CD4-positive, alpha-beta T cell treated with Interleukin-2 at 100 ng/mL for 4 hours (primary cell): ENCODE data around the gene FRMD4A.
"Not testable (repeated sequence)": the region's sequence is repeated elsewhere in the genome, so short reads cannot be mapped to it uniquely, and the experiment has no call there.

Experiments used
- DNase-seq: peaks from one replicate; pipeline ENCODE4 v3.0.0-alpha.2; 2020; ENCODE audit warnings: low spot score

Gene FRMD4A

GRCh38 chr10:13720699-13721098, 610.0 kb downstream of the FRMD4A start:
- DNase-seq = no peak

DNA sequence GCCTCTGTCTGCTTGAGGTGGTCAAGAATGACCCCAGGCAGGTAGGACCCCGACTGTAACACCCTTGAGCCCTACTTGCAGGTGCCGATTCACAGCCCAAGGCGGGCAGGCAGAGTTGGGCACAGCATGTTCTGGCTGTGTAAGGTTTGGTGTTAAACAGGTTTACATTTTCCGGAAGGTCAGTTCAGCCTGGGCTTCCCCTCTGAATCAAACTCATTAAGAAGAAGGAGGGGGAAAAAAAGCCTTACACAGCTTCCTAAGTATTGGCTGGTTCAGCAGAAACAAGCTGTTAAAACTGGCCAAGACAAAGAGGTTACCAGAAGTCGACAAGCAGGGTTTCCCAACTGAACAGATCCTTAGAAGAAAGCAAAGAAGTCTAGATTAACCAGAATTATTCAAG, 611.3 kb downstream of the FRMD4A start:
- no peak for DNase-seq

DNA sequence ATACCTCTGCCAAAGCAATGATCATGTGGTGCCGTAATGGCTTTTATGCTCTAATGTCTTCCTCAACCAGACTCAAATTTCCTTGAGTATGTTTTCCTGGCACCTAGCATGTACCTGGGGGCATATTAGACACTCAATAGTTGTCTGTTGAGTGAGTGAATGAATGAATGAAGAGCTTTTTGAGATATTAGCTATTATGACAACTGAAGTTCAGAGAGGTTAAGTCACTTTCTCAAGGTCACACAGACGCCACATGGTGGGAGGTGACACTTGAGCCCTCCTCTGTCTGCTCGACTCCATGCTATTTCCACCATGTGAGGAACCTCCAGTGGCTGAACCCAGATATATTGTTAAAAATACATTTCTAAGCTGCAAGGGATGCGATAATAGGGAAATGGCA, 611.9 kb downstream of the FRMD4A start:
- DNase-seq = no peak

DNA sequence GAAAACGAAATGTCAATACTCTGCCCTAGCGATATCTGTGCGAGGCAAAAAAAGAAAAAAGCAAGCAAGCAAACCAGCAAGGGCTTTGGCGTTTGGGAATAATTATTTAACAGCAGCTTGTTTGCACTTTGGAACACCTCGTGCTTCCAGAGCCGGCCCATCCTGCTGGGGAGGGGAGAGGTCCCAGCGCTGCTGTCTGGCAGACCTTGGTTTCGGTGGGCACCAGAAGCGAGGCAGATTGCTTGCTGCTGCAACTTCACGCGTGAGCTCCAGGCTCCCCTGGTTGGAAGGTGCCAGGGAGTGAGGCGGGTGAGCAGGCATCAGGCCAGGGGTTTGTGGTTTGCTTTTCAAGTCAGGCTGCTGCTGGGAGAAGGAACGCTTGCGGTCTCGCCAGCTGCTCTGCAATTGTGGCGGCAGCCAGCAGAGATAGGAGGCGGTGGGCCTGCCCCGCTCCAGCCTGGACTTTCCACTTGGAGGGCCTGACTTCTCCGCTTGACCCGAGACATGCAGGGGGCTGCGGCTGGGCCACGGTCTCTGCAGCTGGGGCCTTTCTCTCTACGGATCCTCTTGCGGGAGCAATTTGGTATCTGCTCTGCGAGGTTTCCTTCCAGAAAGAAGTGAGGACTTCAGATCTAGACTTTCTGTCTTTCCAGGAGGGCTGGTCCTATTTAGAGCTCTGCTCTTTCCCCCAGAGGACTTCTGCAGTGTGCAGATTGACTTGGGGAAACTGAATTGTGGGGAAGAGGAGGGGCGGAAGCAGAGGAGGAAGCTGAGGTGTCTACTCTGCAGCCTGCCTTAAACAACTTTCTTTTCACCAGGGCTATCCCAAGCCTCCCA, 612.6 kb downstream of the FRMD4A start:
- peak; percentile 3 for DNase-seq

DNA sequence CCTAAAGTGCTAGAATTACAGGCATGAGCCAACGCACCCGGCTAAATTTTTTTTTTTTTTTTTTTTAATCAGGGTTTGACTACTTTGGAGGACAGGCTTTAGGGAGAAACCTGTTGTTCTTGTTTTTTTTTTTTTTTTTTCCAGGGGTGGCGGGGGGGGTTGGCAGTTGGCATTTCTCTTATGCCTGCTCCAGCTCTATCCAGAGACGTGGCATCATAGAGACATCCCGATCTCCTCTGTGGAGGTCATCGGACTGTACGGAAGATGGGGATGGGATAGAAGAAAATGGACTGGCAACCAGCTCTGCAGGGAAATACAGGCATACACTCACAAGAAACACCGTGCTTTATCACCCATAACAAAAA, 613.2 kb downstream of the FRMD4A start:
- DNase-seq = no peak

- no peak for DNase-seq
Measured at GRCh38 chr10:13716081-13717071, 614.3 kb downstream of the FRMD4A start.

DNA sequence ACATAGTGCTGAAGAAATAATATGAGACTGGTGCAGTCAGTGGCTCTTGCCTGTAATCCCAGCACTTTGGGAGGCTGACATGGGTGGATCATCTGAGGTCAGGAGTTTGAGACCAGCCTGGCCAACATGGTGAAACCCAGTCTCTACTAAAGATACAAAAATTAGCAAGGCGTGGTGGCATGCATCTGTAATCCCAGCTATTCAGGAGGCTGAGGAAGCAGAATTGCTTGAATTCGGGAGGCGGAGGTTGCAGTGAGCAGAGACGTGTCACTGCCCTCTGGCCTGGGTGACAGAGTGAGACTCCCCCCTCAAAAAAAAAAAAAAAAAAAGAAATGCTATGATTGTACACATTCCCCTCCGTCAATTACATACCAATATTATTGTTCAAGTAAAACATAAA, 615.1 kb downstream of the FRMD4A start:
- not testable (repeated sequence) for DNase-seq

DNA sequence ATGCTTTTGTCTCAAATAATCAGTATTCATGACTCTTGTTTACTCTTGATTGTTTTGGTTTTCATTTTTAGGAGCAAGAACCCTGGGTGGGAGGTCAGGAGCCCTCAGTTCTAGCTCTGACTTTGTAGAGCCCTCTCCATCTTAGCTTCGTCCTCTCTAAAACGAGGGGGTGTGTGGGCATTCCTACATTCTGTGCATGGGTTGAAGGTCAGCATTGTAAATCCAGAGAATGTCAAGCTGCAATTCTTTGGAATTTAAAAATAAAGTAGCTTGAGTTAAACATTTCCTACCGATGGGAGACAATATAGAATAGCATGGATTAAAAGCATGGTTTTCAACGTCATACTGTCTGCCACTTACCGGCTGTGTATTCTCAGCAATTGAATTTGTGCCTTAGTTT, 615.6 kb downstream of the FRMD4A start:
- no peak for DNase-seq

GRCh38 chr10:13712837-13713581, 617.7 kb downstream of the FRMD4A start:
- DNase-seq = peak; percentile 3

GRCh38 chr10:13712476-13712836, 618.3 kb downstream of the FRMD4A start:
- DNase-seq = no peak

GRCh38 chr10:13711291-13711690, 619.4 kb downstream of the FRMD4A start:
- DNase-seq = no peak

GRCh38 chr10:13709931-13710650, 620.6 kb downstream of the FRMD4A start:
- DNase-seq = no peak

DNA sequence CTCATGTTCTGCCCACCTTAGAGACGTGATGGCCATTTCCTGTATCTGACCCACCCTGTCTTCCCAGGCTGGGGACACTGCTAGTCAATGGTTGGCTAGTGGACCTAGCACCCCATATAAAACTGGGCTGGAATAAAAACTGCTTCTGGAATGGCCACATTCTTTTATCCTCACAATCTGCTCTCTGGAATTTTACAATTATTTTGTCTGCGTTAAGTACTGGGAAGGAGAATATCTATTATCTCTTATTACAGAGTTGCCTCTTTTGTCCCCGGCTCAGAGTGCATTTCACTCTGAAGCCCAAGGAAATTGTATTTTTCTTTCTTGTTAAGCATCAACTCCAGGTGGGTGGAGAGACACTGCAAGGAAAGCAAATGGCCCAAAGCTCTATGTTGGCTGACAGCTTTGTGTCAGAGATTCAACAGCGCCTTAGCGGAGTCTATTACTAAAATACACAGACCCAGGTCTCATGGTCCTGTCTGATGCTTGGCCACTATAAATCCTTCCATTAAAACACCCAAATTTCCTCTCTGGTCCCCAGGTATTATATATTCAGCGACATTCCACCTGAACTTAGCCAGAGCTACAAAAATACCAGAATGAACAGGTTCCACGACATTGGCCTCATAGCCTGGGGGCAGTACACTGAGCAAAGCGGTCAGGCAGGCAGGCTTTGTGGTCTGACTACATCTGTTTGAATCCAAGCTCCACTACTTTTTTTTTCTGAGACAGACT, 622.3 kb downstream of the FRMD4A start:
- DNase-seq = no peak

DNA sequence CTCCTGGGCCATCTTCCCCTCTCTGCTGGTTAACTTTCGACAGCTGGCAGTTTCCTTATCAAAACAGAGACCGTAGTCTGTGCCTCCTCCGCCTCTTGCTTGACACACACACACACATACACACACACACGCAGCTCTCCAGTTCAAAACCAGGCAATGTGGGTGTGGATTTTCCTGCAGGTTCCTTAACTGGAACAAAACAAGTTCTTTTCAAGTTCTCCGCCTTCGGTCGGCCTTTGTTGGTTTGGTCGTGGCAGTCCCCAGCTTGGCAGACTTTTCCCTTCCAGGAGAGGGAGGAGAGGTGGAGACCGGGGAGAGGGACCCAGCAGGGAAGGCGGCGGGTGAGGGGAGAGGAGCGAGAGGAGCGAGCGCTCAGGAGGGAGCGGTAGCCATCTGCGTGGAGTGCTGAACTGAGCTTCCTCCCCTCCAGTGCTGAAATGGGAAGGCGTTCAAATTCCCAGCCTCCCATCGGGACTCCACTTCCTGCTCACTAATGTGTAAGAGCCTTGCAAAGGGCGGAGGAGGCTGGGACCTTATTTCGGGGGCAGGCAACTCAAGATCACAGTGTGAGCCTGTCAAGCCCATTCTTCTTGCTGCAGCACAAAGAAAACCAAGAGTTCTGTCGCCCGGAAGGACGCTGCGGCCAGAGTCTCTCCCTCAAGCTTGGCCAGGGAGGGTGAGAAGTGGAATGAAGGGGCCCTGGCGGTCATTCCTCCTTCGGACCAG, 623.4 kb downstream of the FRMD4A start:
- DNase-seq = peak; percentile 5

GRCh38 chr10:13706604-13707003, 624.1 kb downstream of the FRMD4A start:
- DNase-seq = no peak

DNA sequence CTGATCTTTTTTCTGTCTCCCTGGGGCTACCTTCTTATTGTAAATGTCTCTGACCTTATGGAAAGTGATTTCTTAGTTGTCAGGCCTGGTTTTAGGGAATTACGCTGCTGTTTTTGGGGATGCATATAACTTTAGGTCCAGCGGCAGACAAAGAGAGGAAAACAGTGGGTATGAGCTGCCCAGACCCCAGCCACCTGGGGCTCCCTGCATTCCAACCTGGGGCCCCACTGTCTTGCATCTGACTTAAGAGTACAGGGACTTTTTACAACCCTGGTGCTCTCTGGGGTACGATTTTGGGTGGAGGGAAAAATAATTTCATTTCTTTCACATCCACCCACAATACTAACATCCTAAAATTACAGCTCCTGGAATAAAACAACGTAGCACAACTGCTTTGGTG, 624.5 kb downstream of the FRMD4A start:
- DNase-seq = no peak

- DNase-seq = no peak
Measured at GRCh38 chr10:13705526-13706174, 625.1 kb downstream of the FRMD4A start.

DNA sequence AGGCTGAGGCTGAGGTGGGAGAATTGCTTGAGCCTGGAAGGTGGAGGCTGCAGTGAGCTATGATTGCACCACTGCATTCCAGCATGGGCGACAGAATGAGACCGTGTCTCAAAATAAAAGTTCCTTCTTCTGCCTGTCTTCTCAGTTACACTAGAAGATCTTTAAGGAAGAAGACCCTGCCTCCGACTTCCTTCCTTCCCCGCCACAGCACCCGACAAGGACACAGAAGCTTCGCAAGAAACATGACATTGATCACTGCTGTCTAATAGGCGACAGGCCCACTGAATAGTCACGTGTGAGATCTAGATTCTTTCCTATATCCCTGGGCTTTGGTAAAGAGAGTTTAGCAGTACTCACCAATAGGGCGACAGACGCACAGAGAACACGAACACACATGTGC, 625.8 kb downstream of the FRMD4A start:
- no peak for DNase-seq

GRCh38 chr10:13703997-13704536, 626.7 kb downstream of the FRMD4A start:
- DNase-seq = no peak
